Measurements from ENCODE around the gene KLF15. TPM values are rescaled to one million over a fixed set of nuclear protein-coding genes. Genes with fewer than 3 reads are reported as not detected.
A peak's percentile ranks its signal among the peaks of the same experiment; 100 is the strongest.
"Not testable (repeated sequence)": the region's sequence is repeated elsewhere in the genome, so short reads cannot be mapped to it uniquely, and the experiment has no call there.

The KLF15 gene
- total and polyA plus RNA-seq, 5 donors from 2014 or later = not detected

DNA sequence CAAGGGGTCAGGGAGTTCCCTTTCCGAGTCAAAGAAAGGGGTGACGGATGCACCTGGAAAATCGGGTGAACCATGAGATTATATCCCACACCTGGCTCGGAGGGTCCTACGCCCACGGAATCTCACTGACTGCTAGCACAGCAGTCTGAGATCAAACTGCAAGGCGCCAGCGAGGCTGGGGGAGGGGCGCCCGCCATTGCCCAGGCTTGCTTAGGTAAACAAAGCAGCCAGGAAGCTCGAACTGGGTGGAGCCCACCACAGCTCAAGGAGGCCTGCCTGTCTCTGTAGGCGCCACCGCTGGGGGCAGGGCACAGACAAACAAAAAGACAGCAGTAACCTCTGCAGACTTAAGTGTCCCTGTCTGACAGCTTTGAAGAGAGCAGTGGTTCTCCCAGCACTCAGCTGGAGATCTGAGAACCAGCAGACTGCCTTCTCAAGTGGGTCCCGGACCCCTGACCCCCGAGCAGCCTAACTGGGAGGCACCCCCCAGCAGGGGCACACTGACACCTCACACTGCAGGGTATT, 25.3 kb downstream of the KLF15 start:
- not testable (repeated sequence) for ATAC-seq (ENCODE audit: low read depth in 2 of 2); H3K27ac Mint-ChIP-seq; H3K4me3 ChIP-seq (ENCODE audit: low read depth, low read length); H3K27me3 ChIP-seq (ENCODE audit: control insufficient read depth, insufficient read depth, low read length); H3K4me1 ChIP-seq (ENCODE audit: control insufficient read depth, insufficient read depth, low read length, poor library complexity, severe bottlenecking); H3K36me3 ChIP-seq (ENCODE audit: control insufficient read depth, insufficient read depth, low read length); H3K4me1 Mint-ChIP-seq; H3K27me3 Mint-ChIP-seq; H3K36me3 Mint-ChIP-seq; H3K27ac ChIP-seq (ENCODE audit: insufficient read depth, low read length, poor library complexity, severe bottlenecking); H3K4me3 Mint-ChIP-seq; DNase-seq
- H3K9me3 Mint-ChIP-seq = peaks cover 0 to 15% (median 4%) of the 10 kb centered on the region in 7 donors
- H3K9me3 ChIP-seq (ENCODE audit: control insufficient read depth in 2 of 2, low read length in 2 of 2) = peaks cover 10 to 16% of the 10 kb centered on the region in 2 experiments

GRCh38 chr3:126329927-126330725, 27.1 kb downstream of the KLF15 start:
- DNase-seq = no peak
- peaks cover 4% of the 10 kb centered on the region for H3K27me3 Mint-ChIP-seq

DNA sequence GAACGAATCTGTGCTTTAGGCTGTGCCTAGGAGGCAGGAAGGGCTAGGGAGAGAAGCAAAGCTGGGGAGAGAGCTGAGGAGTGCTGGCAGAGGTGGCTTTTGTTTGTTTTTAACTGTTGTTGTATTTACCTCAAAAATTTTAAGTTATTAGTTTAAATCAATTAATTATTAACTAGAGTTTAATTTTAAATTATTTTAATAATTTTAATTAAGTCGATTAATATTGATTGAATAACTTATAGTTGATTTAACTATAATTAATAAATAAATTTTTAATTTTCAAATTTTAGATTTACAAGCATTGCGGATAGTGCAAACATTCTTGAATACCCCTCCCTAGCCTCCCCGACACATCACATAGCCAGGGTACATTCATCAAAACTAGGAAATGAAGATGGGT, 30.6 kb downstream of the KLF15 start:
- Histone ChIP-seq H3K4me1 (ENCODE audit: control insufficient read depth, insufficient read depth, low read length, poor library complexity, severe bottlenecking) (no peaks in the 10 kb centered on the region), H3K27me3 (ENCODE audit: control insufficient read depth, insufficient read depth, low read length) (no peaks in the 10 kb centered on the region), H3K9me3 (ENCODE audit: control insufficient read depth in 2 of 2, low read length in 2 of 2) (peaks cover 10 to 16% of the 10 kb centered on the region in 2 experiments), H3K36me3 (ENCODE audit: control insufficient read depth, insufficient read depth, low read length) (no peaks in the 10 kb centered on the region), H3K4me3 (ENCODE audit: low read depth, low read length) (no peak overlapping the region), H3K27ac (ENCODE audit: insufficient read depth, low read length, poor library complexity, severe bottlenecking) (no peak overlapping the region)
- Mint-ChIP-seq H3K4me3 (no peak overlapping the region), H3K36me3 (peaks cover 4% of the 10 kb centered on the region), H3K4me1 (no peaks in the 10 kb centered on the region), H3K27me3 (peaks cover 4% of the 10 kb centered on the region), H3K27ac (no peak overlapping the region), H3K9me3 (peaks cover 0 to 18% (median 5%) of the 10 kb centered on the region in 7 donors)
- DNase-seq (no peak), ATAC-seq (ENCODE audit: low read depth in 2 of 2) (no peak)

More at GRCh38 chr3:126329927-126330725, 27.1 kb downstream of the KLF15 start:
- peaks cover 0 to 18% (median 5%) of the 10 kb centered on the region in 7 donors for H3K9me3 Mint-ChIP-seq
- no peak overlapping the region for H3K4me3 ChIP-seq (ENCODE audit: low read depth, low read length)
- no peak for ATAC-seq (ENCODE audit: low read depth in 2 of 2)
- H3K27ac Mint-ChIP-seq = no peak overlapping the region
- H3K9me3 ChIP-seq (ENCODE audit: control insufficient read depth in 2 of 2, low read length in 2 of 2) = peaks cover 10 to 16% of the 10 kb centered on the region in 2 experiments
- no peaks in the 10 kb centered on the region for H3K4me1 Mint-ChIP-seq
- no peaks in the 10 kb centered on the region for H3K4me1 ChIP-seq (ENCODE audit: control insufficient read depth, insufficient read depth, low read length, poor library complexity, severe bottlenecking)
- H3K27ac ChIP-seq (ENCODE audit: insufficient read depth, low read length, poor library complexity, severe bottlenecking) = no peak overlapping the region
- H3K4me3 Mint-ChIP-seq = no peak overlapping the region
- no peaks in the 10 kb centered on the region for H3K27me3 ChIP-seq (ENCODE audit: control insufficient read depth, insufficient read depth, low read length)
- peaks cover 4% of the 10 kb centered on the region for H3K36me3 Mint-ChIP-seq
- H3K36me3 ChIP-seq (ENCODE audit: control insufficient read depth, insufficient read depth, low read length) = no peaks in the 10 kb centered on the region

GRCh38 chr3:126322181-126322967, 34.8 kb downstream of the KLF15 start:
- no peak overlapping the region for H3K4me3 Mint-ChIP-seq
- no peak for DNase-seq
- ATAC-seq (ENCODE audit: low read depth in 2 of 2) = no peak
- H3K36me3 ChIP-seq (ENCODE audit: control insufficient read depth, insufficient read depth, low read length) = no peaks in the 10 kb centered on the region
- no peaks in the 10 kb centered on the region for H3K9me3 ChIP-seq (ENCODE audit: control insufficient read depth in 2 of 2, low read length in 2 of 2)
- H3K4me3 ChIP-seq (ENCODE audit: low read depth, low read length) = no peak overlapping the region
- H3K36me3 Mint-ChIP-seq = no peaks in the 10 kb centered on the region
- no peaks in the 10 kb centered on the region for H3K4me1 Mint-ChIP-seq
- H3K27ac Mint-ChIP-seq = no peak overlapping the region
- H3K27me3 ChIP-seq (ENCODE audit: control insufficient read depth, insufficient read depth, low read length) = no peaks in the 10 kb centered on the region
- H3K9me3 Mint-ChIP-seq = peaks cover 0 to 6% (median 3%) of the 10 kb centered on the region in 7 donors
- H3K27me3 Mint-ChIP-seq = peaks cover 2% of the 10 kb centered on the region
- no peak overlapping the region for H3K27ac ChIP-seq (ENCODE audit: insufficient read depth, low read length, poor library complexity, severe bottlenecking)
- no peaks in the 10 kb centered on the region for H3K4me1 ChIP-seq (ENCODE audit: control insufficient read depth, insufficient read depth, low read length, poor library complexity, severe bottlenecking)

GRCh38 chr3:126321490-126321889, 35.7 kb downstream of the KLF15 start:
- no peak for DNase-seq
- Mint-ChIP-seq H3K9me3 (peaks cover 0 to 6% (median 3%) of the 10 kb centered on the region in 7 donors), H3K36me3 (no peaks in the 10 kb centered on the region), H3K4me3 (no peak overlapping the region), H3K4me1 (no peaks in the 10 kb centered on the region), H3K27ac (no peak overlapping the region), H3K27me3 (no peaks in the 10 kb centered on the region)
- H3K27me3 ChIP-seq (ENCODE audit: control insufficient read depth, insufficient read depth, low read length) = no peaks in the 10 kb centered on the region
- H3K27ac ChIP-seq (ENCODE audit: insufficient read depth, low read length, poor library complexity, severe bottlenecking) = no peak overlapping the region
- H3K9me3 ChIP-seq (ENCODE audit: control insufficient read depth in 2 of 2, low read length in 2 of 2) = no peaks in the 10 kb centered on the region
- ATAC-seq (ENCODE audit: low read depth in 2 of 2) = no peak
- no peaks in the 10 kb centered on the region for H3K4me1 ChIP-seq (ENCODE audit: control insufficient read depth, insufficient read depth, low read length, poor library complexity, severe bottlenecking)
- no peak overlapping the region for H3K4me3 ChIP-seq (ENCODE audit: low read depth, low read length)
- no peaks in the 10 kb centered on the region for H3K36me3 ChIP-seq (ENCODE audit: control insufficient read depth, insufficient read depth, low read length)

DNA sequence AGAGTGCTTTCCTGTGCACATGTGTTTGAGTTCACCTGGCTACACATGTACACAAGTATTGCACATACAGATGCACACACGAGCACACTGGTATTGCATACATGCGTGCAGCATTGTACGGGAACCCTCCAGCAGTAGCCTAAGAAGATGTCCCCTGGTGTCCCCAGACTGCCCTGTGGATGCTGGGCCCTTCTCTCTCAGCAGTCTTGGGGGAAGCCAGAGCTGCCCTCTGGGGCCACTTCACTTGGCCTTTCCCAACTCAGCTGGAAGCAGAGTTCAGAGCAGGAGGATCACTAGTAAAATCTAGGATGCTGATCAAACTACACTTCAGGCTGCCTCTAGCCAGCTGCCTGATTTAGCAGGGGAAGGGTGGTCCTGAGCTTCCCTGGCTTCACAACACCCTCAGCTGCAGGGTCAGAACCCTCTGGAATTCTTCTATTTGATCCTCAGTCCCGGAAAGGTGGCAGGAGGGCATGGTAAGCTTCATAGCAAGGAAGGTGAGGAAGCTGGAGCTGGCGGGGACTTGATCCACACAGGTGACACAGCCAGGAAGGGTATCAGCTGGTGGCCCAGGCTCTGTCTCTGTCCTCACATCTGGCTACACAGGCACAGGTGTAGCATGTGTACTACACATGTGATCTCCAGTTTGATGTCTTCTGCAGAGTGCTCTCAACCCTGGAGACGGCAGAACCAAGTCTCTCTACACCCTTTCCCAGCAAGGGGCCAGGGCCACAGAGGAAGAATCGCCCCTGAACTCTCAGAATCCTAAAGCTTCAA, 36.5 kb downstream of the KLF15 start:
- no peak overlapping the region for H3K27ac Mint-ChIP-seq
- H3K9me3 ChIP-seq (ENCODE audit: control insufficient read depth in 2 of 2, low read length in 2 of 2) = no peaks in the 10 kb centered on the region
- peaks cover 0 to 2% (median 0%) of the 10 kb centered on the region in 7 donors for H3K9me3 Mint-ChIP-seq
- no peaks in the 10 kb centered on the region for H3K27me3 ChIP-seq (ENCODE audit: control insufficient read depth, insufficient read depth, low read length)
- no peak overlapping the region for H3K4me3 Mint-ChIP-seq
- no peaks in the 10 kb centered on the region for H3K36me3 ChIP-seq (ENCODE audit: control insufficient read depth, insufficient read depth, low read length)
- no peak for DNase-seq
- ATAC-seq (ENCODE audit: low read depth in 2 of 2) = peak in 1 of 2 donors; percentile 28
- H3K4me1 Mint-ChIP-seq = no peaks in the 10 kb centered on the region
- H3K27ac ChIP-seq (ENCODE audit: insufficient read depth, low read length, poor library complexity, severe bottlenecking) = no peak overlapping the region
- H3K4me3 ChIP-seq (ENCODE audit: low read depth, low read length) = no peak overlapping the region
- no peaks in the 10 kb centered on the region for H3K27me3 Mint-ChIP-seq
- no peaks in the 10 kb centered on the region for H3K36me3 Mint-ChIP-seq
- no peaks in the 10 kb centered on the region for H3K4me1 ChIP-seq (ENCODE audit: control insufficient read depth, insufficient read depth, low read length, poor library complexity, severe bottlenecking)

GRCh38 chr3:126319701-126320295, 37.4 kb downstream of the KLF15 start:
- no peaks in the 10 kb centered on the region for H3K4me1 ChIP-seq (ENCODE audit: control insufficient read depth, insufficient read depth, low read length, poor library complexity, severe bottlenecking)
- H3K27me3 ChIP-seq (ENCODE audit: control insufficient read depth, insufficient read depth, low read length) = no peaks in the 10 kb centered on the region
- Mint-ChIP-seq H3K4me3 (no peak overlapping the region), H3K27me3 (no peaks in the 10 kb centered on the region), H3K9me3 (peaks cover 0 to 2% (median 0%) of the 10 kb centered on the region in 7 donors), H3K4me1 (no peaks in the 10 kb centered on the region), H3K36me3 (no peaks in the 10 kb centered on the region), H3K27ac (no peak overlapping the region)
- H3K9me3 ChIP-seq (ENCODE audit: control insufficient read depth in 2 of 2, low read length in 2 of 2) = no peaks in the 10 kb centered on the region
- DNase-seq (no peak), ATAC-seq (ENCODE audit: low read depth in 2 of 2) (no peak)
- H3K27ac ChIP-seq (ENCODE audit: insufficient read depth, low read length, poor library complexity, severe bottlenecking) = no peak overlapping the region
- no peak overlapping the region for H3K4me3 ChIP-seq (ENCODE audit: low read depth, low read length)
- H3K36me3 ChIP-seq (ENCODE audit: control insufficient read depth, insufficient read depth, low read length) = no peaks in the 10 kb centered on the region

All from CD4-positive, CD25-positive, alpha-beta regulatory T cell (primary cell).